NOMO-1 (cell line): Measurements from ENCODE around the gene MRPS11.
"Not testable (repeated sequence)": the region's sequence is repeated elsewhere in the genome, so short reads cannot be mapped to it uniquely, and the experiment has no call there.

Source experiments
- DNase-seq, 2 experiments: peaks; one replicate each; lab custom pipeline; 2025; ENCODE audit not compliant: unreplicated experiment in 2 of 2; lab: John Stamatoyannopoulos, UW

The MRPS11 gene

GRCh38 chr15:88467073-88467934, at the start of gene MRPS11, which contains the start of gene MRPL46:
MRPS11 (plus strand) TSS chr15:88467708; CDS start chr15:88467718, 10 bp downstream.
MRPL46 (minus strand) TSS chr15:88467388; CDS start chr15:88467377, 11 bp downstream.
- peak; percentile 81 to 95 for DNase-seq

- no peak for DNase-seq
Measured at GRCh38 chr15:88419830-88420229, 47.7 kb upstream of the MRPS11 start.

- DNase-seq: no peak
Measured at GRCh38 chr15:88423331-88423730, 44.2 kb upstream of the MRPS11 start.

GRCh38 chr15:88426304-88426703, 41.2 kb upstream of the MRPS11 start:
- DNase-seq: no peak

- DNase-seq: no peak
Measured at GRCh38 chr15:88428053-88428452, 39.5 kb upstream of the MRPS11 start.

- no peak for DNase-seq
Measured at GRCh38 chr15:88428805-88429605, 38.5 kb upstream of the MRPS11 start.

GRCh38 chr15:88430051-88430450, 37.5 kb upstream of the MRPS11 start:
- DNase-seq: no peak

GRCh38 chr15:88431441-88431840, 36.1 kb upstream of the MRPS11 start:
- no peak for DNase-seq

- DNase-seq: no peak
Measured at GRCh38 chr15:88433046-88433685, 34.3 kb upstream of the MRPS11 start.

- DNase-seq: not testable (repeated sequence)
Measured at GRCh38 chr15:88434106-88434505, 33.4 kb upstream of the MRPS11 start.

GRCh38 chr15:88438181-88438580, 29.3 kb upstream of the MRPS11 start:
- no peak for DNase-seq

- DNase-seq: no peak
Measured at GRCh38 chr15:88440021-88440420, 27.5 kb upstream of the MRPS11 start.

GRCh38 chr15:88441076-88441730, 26.3 kb upstream of the MRPS11 start:
- no peak for DNase-seq

- no peak for DNase-seq
Measured at GRCh38 chr15:88447206-88447605, 20.3 kb upstream of the MRPS11 start.

- no peak for DNase-seq
Measured at GRCh38 chr15:88447741-88448140, 19.8 kb upstream of the MRPS11 start.

- no peak for DNase-seq
Measured at GRCh38 chr15:88448991-88449461, 18.5 kb upstream of the MRPS11 start.

- DNase-seq: no peak
Measured at GRCh38 chr15:88449581-88449980, 17.9 kb upstream of the MRPS11 start.

- peak; percentile 29 to 45 for DNase-seq
Measured at GRCh38 chr15:88450125-88450798, 17.2 kb upstream of the MRPS11 start.

- no peak for DNase-seq
Measured at GRCh38 chr15:88453651-88454050, 13.9 kb upstream of the MRPS11 start.

GRCh38 chr15:88454236-88454635, 13.3 kb upstream of the MRPS11 start:
- DNase-seq: peak in 1 of 2 experiments; percentile 16
